ENCODE data around the gene ATP10B.

GRCh38 chr5:160537940-160538339 is 314.1 kb downstream of the ATP10B start:
- TF ChIP-seq EP300 (conservative IDR thresholded peaks at IDR 0.05; ENCODE audit: poor library complexity, severe bottlenecking): no peak
- TF ChIP-seq CTCF (IDR thresholded peaks at IDR 0.05; ENCODE audit: poor library complexity, severe bottlenecking): no peak
- TF ChIP-seq RAD21 (conservative IDR thresholded peaks at IDR 0.05): no peak
- no peak for TF ChIP-seq POLR2AphosphoS5 (IDR thresholded peaks at IDR 0.05)
- TF ChIP-seq SMC3 (conservative IDR thresholded peaks at IDR 0.05; ENCODE audit: poor library complexity): no peak
- no peak for TF ChIP-seq TAF1 (IDR thresholded peaks at IDR 0.05; ENCODE audit: low read depth)
- TF ChIP-seq EZH2 (IDR thresholded peaks at IDR 0.05; ENCODE audit: borderline replicate concordance, insufficient read depth, low read length, poor library complexity, severe bottlenecking): no peak
- no peak for TF ChIP-seq MXI1 (conservative IDR thresholded peaks at IDR 0.05; ENCODE audit: poor library complexity, severe bottlenecking)
- TF ChIP-seq REST (IDR thresholded peaks at IDR 0.05; ENCODE audit: borderline replicate concordance): no peak

Data from neural cell (in vitro differentiated cells).